ENCODE results near the gene OPRL1. TPM values are rescaled to one million over a fixed set of nuclear protein-coding genes. Genes with fewer than 3 reads are reported as not detected.

The OPRL1 gene
- total RNA-seq, 4 donors from 2014 or later: 0.14 to 0.32 TPM; not detected in 2

GRCh38 chr20:64057628-64058498, 22.0 kb upstream of the OPRL1 start:
- peak; percentile 81 for DNase-seq
- 30% methylated on average over 30 of the region's 33 CpGs; no CpG with 5 or more reads in 1 of the 2 donors for WGBS, 2 donors (ENCODE audit: low coverage in 1 of 2)
- Histone ChIP-seq H3K27ac (peak overlapping the region in 2 of 4 donors; percentile 17 to 32), H3K9me3 (no peaks in the 10 kb centered on the region), H3K27me3 (peaks cover 46% of the 10 kb centered on the region), H3K4me3 (no peak overlapping the region), H3K36me3 (no peaks in the 10 kb centered on the region), H3K4me1 (peaks cover 4 to 12% (median 5%) of the 10 kb centered on the region in 4 donors)
- in situ Hi-C loops (cut with MboI; ENCODE audit: low pct_ligation_motif_present in 1 of 4, low pct_unique_long_range_greater_than_20kb in 1 of 4, low sequenced_read_pairs in 3 of 4): no loop called here
- intact Hi-C loops (cut with DNase I; ENCODE audit: low total_unique reads): no loop called here
- TF ChIP-seq POLR2AphosphoS5 (IDR thresholded peaks at IDR 0.05) (no peak), POLR2A (IDR thresholded peaks at IDR 0.05) (no peak), CTCF (IDR thresholded peaks at IDR 0.05) (peak; percentile 72 to 85 (median 83))

GRCh38 chr20:64058536-64058935, 21.3 kb upstream of the OPRL1 start:
- TF ChIP-seq POLR2A (IDR thresholded peaks at IDR 0.05) (no peak), POLR2AphosphoS5 (IDR thresholded peaks at IDR 0.05) (no peak)
- Histone ChIP-seq H3K9me3 (no peaks in the 10 kb centered on the region), H3K27ac (no peak overlapping the region), H3K27me3 (peaks cover 39% of the 10 kb centered on the region), H3K36me3 (no peaks in the 10 kb centered on the region), H3K4me3 (no peak overlapping the region), H3K4me1 (peaks cover 4 to 16% (median 8%) of the 10 kb centered on the region in 4 donors)
- WGBS, 2 donors (ENCODE audit: low coverage in 1 of 2): 33 to 53% methylated on average over 1 to 12 of the region's 12 CpGs
- DNase-seq: no peak
- intact Hi-C loops (cut with DNase I; ENCODE audit: low total_unique reads) (no loop called here), in situ Hi-C loops (cut with MboI; ENCODE audit: low pct_ligation_motif_present in 1 of 4, low pct_unique_long_range_greater_than_20kb in 1 of 4, low sequenced_read_pairs in 3 of 4) (no loop called here)

- intact Hi-C loops (cut with DNase I; ENCODE audit: low total_unique reads) (no loop called here), in situ Hi-C loops (cut with MboI; ENCODE audit: low pct_ligation_motif_present in 1 of 4, low pct_unique_long_range_greater_than_20kb in 1 of 4, low sequenced_read_pairs in 3 of 4) (no loop called here)
- Histone ChIP-seq H3K4me3 (peak overlapping the region in 3 of 4 donors; percentile 60 to 73 (median 71)), H3K27me3 (peaks cover 8% of the 10 kb centered on the region), H3K27ac (peak overlapping the region; percentile 76 to 88 (median 78)), H3K9me3 (no peaks in the 10 kb centered on the region), H3K36me3 (no peaks in the 10 kb centered on the region), H3K4me1 (peaks cover 13 to 31% (median 20%) of the 10 kb centered on the region in 4 donors)
- TF ChIP-seq POLR2A (IDR thresholded peaks at IDR 0.05) (no peak), EP300 (IDR thresholded peaks at IDR 0.05; ENCODE audit: low read depth) (no peak), CTCF (IDR thresholded peaks at IDR 0.05) (no peak), POLR2AphosphoS5 (IDR thresholded peaks at IDR 0.05) (no peak)
- DNase-seq: no peak
- WGBS, 2 donors (ENCODE audit: low coverage in 1 of 2): 78% methylated on average over 4 of the region's 5 CpGs; no CpG with 5 or more reads in 1 of the 2 donors
These were observed 17.6 kb upstream of the OPRL1 start for GRCh38 chr20:64062276-64062595.

GRCh38 chr20:64062596-64063388, 17.1 kb upstream of the OPRL1 start, which contains the start of gene TCEA2:
Gene TCEA2, plus strand, starts transcription at chr20:64063198. Its CDS starts 115 bp downstream, at chr20:64063313.
- Histone ChIP-seq H3K4me3 (peak within 1 kb of the TSS; percentile 60 to 89 (median 72)), H3K36me3 (no peaks in the 10 kb centered on the region), H3K4me1 (peaks cover 13 to 27% (median 20%) of the 10 kb centered on the region in 4 donors), H3K27me3 (peaks cover 4% of the 10 kb centered on the region), H3K27ac (peak within 1 kb of the TSS; percentile 76 to 88 (median 78)), H3K9me3 (no peaks in the 10 kb centered on the region)
- intact Hi-C loops (cut with DNase I; ENCODE audit: low total_unique reads): no loop called here
- DNase-seq: peak; percentile 97
- WGBS, 2 donors (ENCODE audit: low coverage in 1 of 2): 18% methylated on average over 41 of the region's 85 CpGs; no CpG with 5 or more reads in 1 of the 2 donors
- in situ Hi-C loops (cut with MboI; ENCODE audit: low pct_ligation_motif_present in 1 of 4, low pct_unique_long_range_greater_than_20kb in 1 of 4, low sequenced_read_pairs in 3 of 4): no loop called here
- TF ChIP-seq POLR2A (IDR thresholded peaks at IDR 0.05): peak; percentile 73
- no peak for TF ChIP-seq EP300 (IDR thresholded peaks at IDR 0.05; ENCODE audit: low read depth)
- TF ChIP-seq CTCF (IDR thresholded peaks at IDR 0.05): no peak
- peak; percentile 57 to 79 (median 67) for TF ChIP-seq POLR2AphosphoS5 (IDR thresholded peaks at IDR 0.05)
